ENCODE results near the gene ERG. TPM values are rescaled to one million over a fixed set of nuclear protein-coding genes. Genes with fewer than 3 reads are reported as not detected.

ERG gene
- total RNA-seq, 4 donors from 2014 or later: 4.6 to 7.0 (median 5.1) TPM

GRCh38 chr21:38430401-38430984 is 67.8 kb downstream of the ERG start:
- intact Hi-C loops (cut with DNase I; ENCODE audit: low total_unique reads) (no loop called here), in situ Hi-C loops (cut with MboI; ENCODE audit: low sequenced_read_pairs in 4 of 4) (no loop called here)
- Histone ChIP-seq H3K9me3 (no peaks in the 10 kb centered on the region), H3K27ac (no peak overlapping the region), H3K36me3 (no peaks in the 10 kb centered on the region), H3K27me3 (no peaks in the 10 kb centered on the region), H3K4me3 (no peak overlapping the region), H3K4me1 (peaks cover 4 to 8% of the 10 kb centered on the region in 2 donors)
- DNase-seq (no peak), ATAC-seq (no peak)
- TF ChIP-seq CTCF (IDR thresholded peaks at IDR 0.05 in 4 of 5, conservative IDR thresholded peaks at IDR 0.05 in 1 of 5) (no peak), POLR2A (IDR thresholded peaks at IDR 0.05) (no peak)

- Histone ChIP-seq H3K4me3 (no peak overlapping the region), H3K27me3 (no peaks in the 10 kb centered on the region), H3K9me3 (no peaks in the 10 kb centered on the region), H3K27ac (no peak overlapping the region), H3K36me3 (no peaks in the 10 kb centered on the region), H3K4me1 (no peaks in the 10 kb centered on the region)
- intact Hi-C loops (cut with DNase I; ENCODE audit: low total_unique reads): no loop called here
- no peak for TF ChIP-seq CTCF (IDR thresholded peaks at IDR 0.05 in 4 of 5, conservative IDR thresholded peaks at IDR 0.05 in 1 of 5)
- no peak for TF ChIP-seq POLR2A (IDR thresholded peaks at IDR 0.05)
- in situ Hi-C loops (cut with MboI; ENCODE audit: low sequenced_read_pairs in 4 of 4): no loop called here
- no peak for ATAC-seq
- DNase-seq: no peak
Observed at GRCh38 chr21:38429011-38429410, 69.3 kb downstream of the ERG start.

GRCh38 chr21:38428211-38428610 is 70.1 kb downstream of the ERG start:
- DNase-seq: no peak
- intact Hi-C loops (cut with DNase I; ENCODE audit: low total_unique reads) (no loop called here), in situ Hi-C loops (cut with MboI; ENCODE audit: low sequenced_read_pairs in 4 of 4) (no loop called here)
- no peaks in the 10 kb centered on the region for H3K4me1 ChIP-seq
- H3K36me3 ChIP-seq: no peaks in the 10 kb centered on the region
- H3K4me3 ChIP-seq: no peak overlapping the region
- ATAC-seq: no peak
- H3K27me3 ChIP-seq: no peaks in the 10 kb centered on the region
- no peak for TF ChIP-seq POLR2A (IDR thresholded peaks at IDR 0.05)
- no peak for TF ChIP-seq CTCF (IDR thresholded peaks at IDR 0.05 in 4 of 5, conservative IDR thresholded peaks at IDR 0.05 in 1 of 5)
- no peak overlapping the region for H3K27ac ChIP-seq
- no peaks in the 10 kb centered on the region for H3K9me3 ChIP-seq

GRCh38 chr21:38424305-38425019 is 73.8 kb downstream of the ERG start:
- no peaks in the 10 kb centered on the region for H3K36me3 ChIP-seq
- ATAC-seq (no peak), DNase-seq (no peak)
- H3K27ac ChIP-seq: no peak overlapping the region
- in situ Hi-C loops (cut with MboI; ENCODE audit: low sequenced_read_pairs in 4 of 4): no loop called here
- no peaks in the 10 kb centered on the region for H3K27me3 ChIP-seq
- TF ChIP-seq CTCF (IDR thresholded peaks at IDR 0.05 in 4 of 5, conservative IDR thresholded peaks at IDR 0.05 in 1 of 5): no peak
- TF ChIP-seq POLR2A (IDR thresholded peaks at IDR 0.05): no peak
- H3K9me3 ChIP-seq: no peaks in the 10 kb centered on the region
- no peak overlapping the region for H3K4me3 ChIP-seq
- no peaks in the 10 kb centered on the region for H3K4me1 ChIP-seq
- intact Hi-C loops (cut with DNase I; ENCODE audit: low total_unique reads): no loop called here
